ENCODE data around the gene RFFL.
A peak's percentile ranks its signal among the peaks of the same experiment; 100 is the strongest.
"Not testable (repeated sequence)": the region's sequence is repeated elsewhere in the genome, so short reads cannot be mapped to it uniquely, and the experiment has no call there.

RFFL gene

GRCh38 chr17:35063514-35064223, at the start of gene RFFL:
Gene RFFL, minus strand, starts transcription at chr17:35063707. Its CDS starts 37,154 bp downstream, at chr17:35026553.
- H3K4me1 Mint-ChIP-seq: peaks cover 69% of the 10 kb centered on the region

DNA sequence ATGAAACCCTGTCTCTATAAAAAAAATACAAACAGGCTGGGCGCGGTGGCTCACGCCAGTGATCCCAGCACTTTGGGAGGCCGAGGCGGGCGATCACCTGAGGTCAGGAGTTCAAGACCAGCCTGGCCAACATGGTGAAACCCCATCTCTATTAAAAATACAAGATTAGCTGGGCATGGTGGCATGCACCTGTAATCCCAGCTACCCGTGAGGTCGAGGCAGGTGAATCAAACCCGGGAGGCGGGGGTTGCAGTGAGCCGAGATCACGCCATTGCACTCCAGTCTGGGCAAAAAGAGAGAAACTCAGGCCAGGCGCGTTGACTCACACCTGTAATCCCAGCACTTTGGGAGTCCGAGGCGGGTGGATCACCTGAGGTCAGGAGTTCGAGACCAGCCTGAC, 47.3 kb upstream of the RFFL start:
- not testable (repeated sequence) for ATAC-seq; H3K27ac Mint-ChIP-seq; H3K4me3 Mint-ChIP-seq; DNase-seq (ENCODE audit: low spot score in 2 of 2); H3K9me3 Mint-ChIP-seq
- Mint-ChIP-seq H3K4me1 (peaks cover 18% of the 10 kb centered on the region), H3K36me3 (peaks cover 15% of the 10 kb centered on the region)

More at GRCh38 chr17:35063514-35064223, at the start of gene RFFL:
- no peaks in the 10 kb centered on the region for H3K9me3 Mint-ChIP-seq
- peaks cover 43% of the 10 kb centered on the region for H3K36me3 Mint-ChIP-seq
- DNase-seq (ENCODE audit: low spot score in 2 of 2): peak; percentile 65 to 92
- H3K27ac Mint-ChIP-seq: peak within 1 kb of the TSS; percentile 87
- peak within 1 kb of the TSS; percentile 33 for H3K4me3 Mint-ChIP-seq
- ATAC-seq: peak; percentile 99

DNA sequence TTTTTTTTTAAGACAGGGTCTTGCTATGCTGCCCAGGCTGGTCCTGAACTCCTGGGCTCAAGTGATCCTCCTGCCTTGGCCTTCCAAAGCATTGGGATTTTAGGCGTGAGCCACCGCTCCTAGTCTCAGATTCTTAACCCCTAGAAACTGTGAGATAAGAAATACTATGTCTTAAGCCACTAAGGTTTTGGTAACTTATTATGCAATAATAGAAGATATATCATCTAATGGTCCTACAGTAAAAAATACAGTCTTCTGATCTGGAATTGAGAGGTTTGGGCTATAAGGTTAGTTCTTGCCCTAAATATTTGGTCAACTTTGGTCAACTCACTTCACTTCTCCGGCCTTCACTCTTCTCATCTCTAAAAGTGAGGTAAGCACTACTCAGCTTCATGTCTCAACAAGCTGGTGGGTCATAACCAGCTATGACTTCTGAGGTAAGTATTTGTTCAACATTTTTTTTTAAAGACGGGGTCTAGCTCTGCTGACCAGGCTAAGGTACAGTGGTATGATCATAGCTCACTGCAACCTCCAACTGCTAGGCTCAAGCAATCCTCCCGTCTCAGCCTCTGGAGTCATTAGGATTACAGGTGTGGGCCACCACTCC, 41.4 kb upstream of the RFFL start:
- Mint-ChIP-seq H3K4me3 (no peak overlapping the region), H3K27ac (peak overlapping the region; percentile 80), H3K9me3 (no peaks in the 10 kb centered on the region), H3K36me3 (peaks cover 41% of the 10 kb centered on the region), H3K4me1 (peaks cover 10% of the 10 kb centered on the region)
- ATAC-seq: no peak
- DNase-seq (ENCODE audit: low spot score in 2 of 2): no peak

DNA sequence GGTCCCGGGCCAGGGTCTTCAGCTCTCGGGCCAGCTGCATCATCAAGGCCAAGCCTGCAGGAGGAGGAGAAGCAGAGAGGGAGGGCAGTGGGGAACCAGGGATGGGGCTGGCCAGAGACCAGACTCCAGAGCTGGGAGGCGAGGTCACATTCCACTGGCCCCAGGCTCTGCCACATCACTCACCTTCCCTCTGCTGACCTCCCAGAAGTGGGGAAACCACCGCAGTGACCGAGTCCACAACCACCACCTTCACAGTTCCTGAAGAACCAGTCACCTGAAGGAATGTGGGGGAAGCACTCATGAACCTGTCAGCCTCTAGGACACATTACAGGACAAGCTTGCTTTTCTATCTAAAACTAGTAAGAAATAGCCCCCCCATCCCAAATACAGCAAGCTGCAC, 39.8 kb upstream of the RFFL start:
- Mint-ChIP-seq H3K4me3 (no peak overlapping the region), H3K4me1 (peaks cover 11% of the 10 kb centered on the region), H3K27ac (peak overlapping the region; percentile 39), H3K9me3 (no peaks in the 10 kb centered on the region), H3K36me3 (peaks cover 57% of the 10 kb centered on the region)
- DNase-seq (ENCODE audit: low spot score in 2 of 2) (no peak), ATAC-seq (no peak)

DNA sequence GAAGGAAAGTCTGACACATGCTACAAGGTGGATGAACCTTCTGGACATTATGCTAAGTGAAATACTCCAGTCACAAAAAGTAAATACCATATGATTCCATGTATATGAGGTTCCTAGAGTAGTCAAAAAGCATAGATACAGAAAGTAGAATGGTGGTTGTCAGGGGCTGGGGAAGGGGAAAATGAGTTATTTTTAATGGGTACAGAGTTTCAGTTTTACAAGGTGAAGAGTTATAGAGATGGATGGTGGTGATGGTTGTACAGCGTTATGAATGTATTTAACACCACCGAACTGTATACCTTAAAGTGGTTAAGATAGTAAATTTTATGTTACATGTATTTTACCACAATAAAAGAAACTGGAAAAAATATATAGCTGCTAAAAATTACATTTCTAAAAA, 38.2 kb upstream of the RFFL start:
- DNase-seq (ENCODE audit: low spot score in 2 of 2) (no peak), ATAC-seq (peak; percentile 54)
- H3K4me1 Mint-ChIP-seq: peaks cover 11% of the 10 kb centered on the region
- peaks cover 66% of the 10 kb centered on the region for H3K36me3 Mint-ChIP-seq
- H3K27ac Mint-ChIP-seq: no peak overlapping the region
- no peak overlapping the region for H3K4me3 Mint-ChIP-seq
- H3K9me3 Mint-ChIP-seq: no peaks in the 10 kb centered on the region

DNA sequence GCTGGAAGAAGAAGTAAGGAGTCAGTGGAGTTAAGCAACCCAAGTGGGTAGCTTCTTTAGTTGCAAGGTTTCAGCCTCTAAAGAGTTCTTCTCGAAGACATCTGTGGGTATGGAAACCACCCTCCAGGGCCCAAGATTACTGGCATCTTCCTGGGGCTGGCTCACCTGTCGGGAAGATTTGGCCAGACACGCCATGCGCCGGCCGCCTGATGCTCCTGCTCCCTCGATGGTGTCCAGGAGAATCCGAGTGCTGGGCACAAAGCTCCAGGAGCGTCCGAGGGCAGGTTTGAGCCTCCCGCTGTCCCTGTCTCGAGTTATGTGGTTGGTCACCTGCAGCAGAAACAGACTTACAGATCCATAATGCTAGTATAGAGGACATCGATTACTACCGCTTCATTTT, 37.5 kb upstream of the RFFL start:
- Mint-ChIP-seq H3K4me3 (no peak overlapping the region), H3K9me3 (no peaks in the 10 kb centered on the region), H3K4me1 (peaks cover 11% of the 10 kb centered on the region), H3K27ac (no peak overlapping the region), H3K36me3 (peaks cover 62% of the 10 kb centered on the region)
- no peak for DNase-seq (ENCODE audit: low spot score in 2 of 2)
- ATAC-seq: no peak

- H3K4me1 Mint-ChIP-seq: peaks cover 11% of the 10 kb centered on the region
- ATAC-seq (no peak), DNase-seq (ENCODE audit: low spot score in 2 of 2) (no peak)
- no peak overlapping the region for H3K27ac Mint-ChIP-seq
- H3K36me3 Mint-ChIP-seq: peaks cover 62% of the 10 kb centered on the region
- no peaks in the 10 kb centered on the region for H3K9me3 Mint-ChIP-seq
- H3K4me3 Mint-ChIP-seq: no peak overlapping the region
Observed at GRCh38 chr17:35099908-35100307, 36.4 kb upstream of the RFFL start.

- ATAC-seq (no peak), DNase-seq (ENCODE audit: low spot score in 2 of 2) (no peak)
- Mint-ChIP-seq H3K4me3 (no peak overlapping the region), H3K4me1 (peaks cover 11% of the 10 kb centered on the region), H3K9me3 (no peaks in the 10 kb centered on the region), H3K27ac (no peak overlapping the region), H3K36me3 (peaks cover 53% of the 10 kb centered on the region)
Observed at GRCh38 chr17:35097776-35098175, 34.3 kb upstream of the RFFL start.

GRCh38 chr17:35095741-35096140, 32.2 kb upstream of the RFFL start:
- H3K4me3 Mint-ChIP-seq: no peak overlapping the region
- peaks cover 33% of the 10 kb centered on the region for H3K36me3 Mint-ChIP-seq
- H3K27ac Mint-ChIP-seq: no peak overlapping the region
- no peaks in the 10 kb centered on the region for H3K9me3 Mint-ChIP-seq
- peaks cover 9% of the 10 kb centered on the region for H3K4me1 Mint-ChIP-seq
- ATAC-seq (no peak), DNase-seq (ENCODE audit: low spot score in 2 of 2) (no peak)

- DNase-seq (ENCODE audit: low spot score in 2 of 2): no peak
- no peak overlapping the region for H3K4me3 Mint-ChIP-seq
- H3K36me3 Mint-ChIP-seq: peaks cover 25% of the 10 kb centered on the region
- no peaks in the 10 kb centered on the region for H3K9me3 Mint-ChIP-seq
- ATAC-seq: no peak
- no peak overlapping the region for H3K27ac Mint-ChIP-seq
- peaks cover 7% of the 10 kb centered on the region for H3K4me1 Mint-ChIP-seq
Observed at GRCh38 chr17:35094902-35095301, 31.4 kb upstream of the RFFL start.

DNA sequence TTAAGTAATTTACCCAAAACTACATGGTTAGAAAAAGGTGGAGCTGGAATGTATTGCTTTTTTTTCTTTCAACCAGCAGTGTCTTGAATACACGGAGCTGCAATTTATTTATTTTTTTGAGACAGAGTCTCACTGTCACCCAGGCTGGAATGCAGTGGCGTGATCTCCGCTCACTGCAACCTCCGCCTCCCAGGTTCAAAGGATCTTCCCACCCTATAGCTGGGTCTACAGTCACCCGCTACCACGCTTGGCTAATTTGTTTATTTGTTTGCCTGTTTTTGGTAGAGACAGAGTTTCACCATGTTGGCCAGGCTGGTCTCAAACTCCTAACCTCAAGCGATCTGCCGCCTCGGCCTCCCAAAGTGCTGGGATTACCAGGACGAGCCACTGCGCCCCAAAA, 27.2 kb upstream of the RFFL start:
- Mint-ChIP-seq H3K36me3 (peaks cover 13% of the 10 kb centered on the region), H3K4me1 (peaks cover 32% of the 10 kb centered on the region), H3K4me3 (peak overlapping the region; percentile 95)
- DNase-seq (ENCODE audit: low spot score in 2 of 2); H3K9me3 Mint-ChIP-seq; ATAC-seq; H3K27ac Mint-ChIP-seq: not testable (repeated sequence)

GRCh38 chr17:35089586-35090296, 26.2 kb upstream of the RFFL start:
- H3K4me3 Mint-ChIP-seq: peak overlapping the region; percentile 95
- ATAC-seq: peak; percentile 63
- H3K36me3 Mint-ChIP-seq: peaks cover 17% of the 10 kb centered on the region
- H3K27ac Mint-ChIP-seq: peak overlapping the region; percentile 93
- DNase-seq (ENCODE audit: low spot score in 2 of 2): peak in 1 of 2 donors; percentile 26
- peaks cover 41% of the 10 kb centered on the region for H3K4me1 Mint-ChIP-seq
- H3K9me3 Mint-ChIP-seq: no peaks in the 10 kb centered on the region

DNA sequence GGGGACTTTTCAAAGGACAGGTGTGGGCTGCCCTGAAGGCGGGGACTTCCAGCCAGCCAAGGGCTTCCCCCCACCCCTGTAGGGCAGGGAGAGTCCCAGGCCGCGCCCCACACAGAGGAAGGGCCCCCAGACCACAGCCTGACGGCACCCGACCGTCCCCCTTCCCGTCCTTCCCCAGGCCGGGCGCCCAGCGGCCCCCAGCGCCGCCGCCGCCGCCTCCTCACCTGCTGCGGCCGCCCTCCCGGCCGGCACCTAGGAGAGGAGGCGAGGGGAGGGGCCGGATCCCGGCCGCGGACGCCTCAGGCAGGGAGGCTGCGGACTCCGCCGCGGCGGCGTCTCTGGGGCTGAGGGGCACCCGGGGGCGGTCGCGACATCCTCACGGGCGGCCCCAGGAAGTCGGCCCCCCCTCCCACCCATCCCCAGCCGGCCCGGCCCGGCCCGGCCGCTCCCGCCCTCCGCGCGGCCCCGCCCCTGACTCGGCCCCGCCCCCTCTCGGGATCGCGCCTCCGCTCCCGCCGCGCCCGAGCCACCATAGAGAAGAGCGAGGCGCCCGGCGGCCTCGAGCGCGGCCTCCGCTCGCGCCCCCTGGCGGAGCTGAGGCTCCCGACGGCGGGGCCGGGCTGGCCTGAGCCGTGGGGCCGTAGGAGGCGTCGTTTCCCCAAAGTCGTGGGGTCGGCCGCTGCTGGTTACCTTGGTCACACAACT, 25.5 kb upstream of the RFFL start:
- H3K4me1 Mint-ChIP-seq: peaks cover 42% of the 10 kb centered on the region
- H3K9me3 Mint-ChIP-seq: no peaks in the 10 kb centered on the region
- ATAC-seq (peak; percentile 83), DNase-seq (ENCODE audit: low spot score in 2 of 2) (peak; percentile 92 to 93)
- peak overlapping the region; percentile 95 for H3K4me3 Mint-ChIP-seq
- H3K36me3 Mint-ChIP-seq: peaks cover 17% of the 10 kb centered on the region
- peak overlapping the region; percentile 95 for H3K27ac Mint-ChIP-seq

GRCh38 chr17:35088356-35088880, 24.9 kb upstream of the RFFL start:
- peak; percentile 3 for ATAC-seq
- Mint-ChIP-seq H3K9me3 (no peaks in the 10 kb centered on the region), H3K27ac (peak overlapping the region; percentile 95), H3K36me3 (peaks cover 20% of the 10 kb centered on the region), H3K4me3 (peak overlapping the region; percentile 95), H3K4me1 (peaks cover 46% of the 10 kb centered on the region)
- peak in 1 of 2 donors; percentile 10 for DNase-seq (ENCODE audit: low spot score in 2 of 2)
